Measurements from ENCODE around the gene KRI1.

DNA sequence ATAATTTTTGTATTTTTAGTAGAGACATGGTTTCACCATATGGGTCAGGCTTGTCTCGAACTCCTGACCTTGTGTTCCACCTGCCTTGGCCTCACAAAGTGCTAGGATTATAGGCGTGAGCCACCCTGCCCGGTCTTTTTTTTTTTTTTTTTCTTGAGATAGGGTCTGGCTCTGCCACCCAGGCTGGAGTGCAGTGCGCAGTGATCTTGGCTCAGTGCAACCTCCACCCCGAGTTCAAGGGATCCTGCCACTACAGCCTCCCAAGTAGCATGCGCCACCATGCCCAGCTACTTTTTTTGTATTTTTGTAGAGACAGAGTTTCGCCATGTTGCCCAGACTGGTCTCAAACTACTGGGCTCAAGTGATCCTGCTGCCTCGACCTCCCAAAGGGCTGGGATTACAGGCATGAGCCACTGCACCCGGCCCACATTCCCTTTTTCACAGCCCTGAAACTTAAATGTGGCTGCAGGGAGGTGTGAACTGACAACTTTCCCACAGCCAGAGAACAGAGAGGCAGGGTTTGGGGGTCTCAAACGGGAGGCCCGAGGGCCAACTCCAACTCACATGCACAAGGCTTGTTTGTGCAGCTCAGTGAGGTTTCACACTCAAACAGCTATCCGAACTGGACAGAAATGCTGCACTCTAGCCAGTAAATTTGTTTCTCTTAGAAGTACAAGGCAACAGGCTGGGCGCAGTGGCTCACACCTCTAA, 44.2 kb downstream of the KRI1 start:
- TF ChIP-seq POLR2A (IDR thresholded peaks at IDR 0.05): no peak
- TF ChIP-seq, protein P1, sequence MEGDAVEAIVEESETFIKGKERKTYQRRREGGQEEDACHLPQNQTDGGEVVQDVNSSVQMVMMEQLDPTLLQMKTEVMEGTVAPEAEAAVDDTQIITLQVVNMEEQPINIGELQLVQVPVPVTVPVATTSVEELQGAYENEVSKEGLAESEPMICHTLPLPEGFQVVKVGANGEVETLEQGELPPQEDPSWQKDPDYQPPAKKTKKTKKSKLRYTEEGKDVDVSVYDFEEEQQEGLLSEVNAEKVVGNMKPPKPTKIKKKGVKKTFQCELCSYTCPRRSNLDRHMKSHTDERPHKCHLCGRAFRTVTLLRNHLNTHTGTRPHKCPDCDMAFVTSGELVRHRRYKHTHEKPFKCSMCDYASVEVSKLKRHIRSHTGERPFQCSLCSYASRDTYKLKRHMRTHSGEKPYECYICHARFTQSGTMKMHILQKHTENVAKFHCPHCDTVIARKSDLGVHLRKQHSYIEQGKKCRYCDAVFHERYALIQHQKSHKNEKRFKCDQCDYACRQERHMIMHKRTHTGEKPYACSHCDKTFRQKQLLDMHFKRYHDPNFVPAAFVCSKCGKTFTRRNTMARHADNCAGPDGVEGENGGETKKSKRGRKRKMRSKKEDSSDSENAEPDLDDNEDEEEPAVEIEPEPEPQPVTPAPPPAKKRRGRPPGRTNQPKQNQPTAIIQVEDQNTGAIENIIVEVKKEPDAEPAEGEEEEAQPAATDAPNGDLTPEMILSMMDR (IDR thresholded peaks at IDR 0.05): no peak
- TF ChIP-seq EP300 (IDR thresholded peaks at IDR 0.05): no peak
